Ovary (tissue), 9 donors: ENCODE measurements around the gene E2F4. TPM values are rescaled to one million over a fixed set of nuclear protein-coding genes. Genes with fewer than 3 reads are reported as not detected.

ENCODE experiments used
- DNase-seq, 5 donors: peaks; one replicate each; pipeline ENCODE4 v3.0.0-alpha.2; 2019 to 2020
- H3K27ac ChIP-seq, 2 donors: fragments of 200-600 bp; one replicate each; pipeline versions ENCODE4 v1.5.1 to v1.8.0; 2019 to 2022
- H3K27me3 ChIP-seq: fragments of 200-600 bp; one replicate; pipeline ENCODE4 v1.8.0; 2022
- H3K36me3 ChIP-seq: fragments of 200-600 bp; sonication (generic); one replicate; pipeline ENCODE4 v1.5.1; 2019
- H3K4me1 ChIP-seq: one replicate; pipeline ENCODE4 v1.8.1; 2013; ENCODE audit warnings: mild to moderate bottlenecking, moderate library complexity; ENCODE audit not compliant: insufficient read depth
- H3K4me3 ChIP-seq: fragments of 200-600 bp; sonication (generic); one replicate; pipeline ENCODE4 v1.5.1; 2017
- H3K9me3 ChIP-seq, 2 donors: fragments of 200-600 bp in 1 of 2; sonication (generic) in 1 of 2; one replicate each; pipeline versions ENCODE4 v1.5.1 to v1.8.1; 2013 to 2019; ENCODE audit warnings: mild to moderate bottlenecking in 1 of 2, moderate library complexity in 1 of 2
- EP300 ChIP-seq: sonication (generic); formaldehyde crosslinking; IDR thresholded peaks from one replicate; pipeline ENCODE4 v1.6.1; 2017; ENCODE audit warnings: antibody characterized with exemption
- POLR2A ChIP-seq: fragments of 450-650 bp; IDR thresholded peaks from one replicate; pipeline ENCODE4 v1.6.1; 2017; ENCODE audit warnings: antibody characterized with exemption, mild to moderate bottlenecking, moderate library complexity
- WGBS, 3 donors: extraction: QIAGEN DNeasy Blood & Tissue Kit in 1 of 3; methylation state at CpG; one replicate each; pipeline versions ENCODE4 v1.1.5 to v1.1.7; 2013 to 2017; 5-methylcytosine and 5-hydroxymethylcytosine counted together
- intact Hi-C, 4 donors: fragments of 100-400 bp; cut with DNase I; formaldehyde crosslinking; loops; one replicate each; pipeline versions ENCODE4 v1.11.0 to v1.15.1; 2022 to 2023
- polyA plus RNA-seq, 2 donors: library from polyadenylated mRNA; stranded (reverse); fragments of 200-250 nt in 1 of 2; fragments of 350-450 nt in 1 of 2; fragmentation: Illumina TruSeq in 1 of 2; extraction: RNeasy Lipid Tissue Mini Kit (QIAGEN cat#74804) in 1 of 2; gene quantifications; one replicate each; pipeline ENCODE4 v1.2.3, GENCODE V29; 2013 to 2014
- total RNA-seq, 7 donors: library from RNA; depleted of rRNA in 2 of 7; stranded (reverse); fragments of >200 nt in 2 of 7; fragmentation: NEBNext Ultra II Directional in 3 of 7; extraction: Animal tissue kit (Norgen Biotek cat#: 25700) in 3 of 7; gene quantifications; one replicate each; pipeline versions ENCODE4 v1.1.0 to v1.2.4, GENCODE V29; 2016 to 2023
- TF ChIP-seq, protein P1 (sequence below), 3 donors: fragments of 450-650 bp in 2 of 3; fragments of 200-600 bp in 1 of 3; IDR thresholded peaks; one replicate each; pipeline versions ENCODE4 v1.5.1 to v1.8.0; 2016 to 2022; ENCODE audit warnings: antibody characterized with exemption in 3 of 3, mild to moderate bottlenecking in 1 of 3
- donor health status: DM: no; HTN: no; CAD: no; lungs with moderate emphysema.
- donor health status: DM: no; HTN: no; CAD: no.
- donor health status: Bipolar disorder and iron deficiency.
- donor health status: DM: yes; HTN: yes; CAD: no.
- donor health status: DM: no; HTN: no; CAD: no.
- donor health status: DM: yes; HTN: yes; CAD: no.

E2F4 gene
- total and polyA plus RNA-seq, 9 donors: 17.6 to 75.7 (median 49.7) TPM

DNA sequence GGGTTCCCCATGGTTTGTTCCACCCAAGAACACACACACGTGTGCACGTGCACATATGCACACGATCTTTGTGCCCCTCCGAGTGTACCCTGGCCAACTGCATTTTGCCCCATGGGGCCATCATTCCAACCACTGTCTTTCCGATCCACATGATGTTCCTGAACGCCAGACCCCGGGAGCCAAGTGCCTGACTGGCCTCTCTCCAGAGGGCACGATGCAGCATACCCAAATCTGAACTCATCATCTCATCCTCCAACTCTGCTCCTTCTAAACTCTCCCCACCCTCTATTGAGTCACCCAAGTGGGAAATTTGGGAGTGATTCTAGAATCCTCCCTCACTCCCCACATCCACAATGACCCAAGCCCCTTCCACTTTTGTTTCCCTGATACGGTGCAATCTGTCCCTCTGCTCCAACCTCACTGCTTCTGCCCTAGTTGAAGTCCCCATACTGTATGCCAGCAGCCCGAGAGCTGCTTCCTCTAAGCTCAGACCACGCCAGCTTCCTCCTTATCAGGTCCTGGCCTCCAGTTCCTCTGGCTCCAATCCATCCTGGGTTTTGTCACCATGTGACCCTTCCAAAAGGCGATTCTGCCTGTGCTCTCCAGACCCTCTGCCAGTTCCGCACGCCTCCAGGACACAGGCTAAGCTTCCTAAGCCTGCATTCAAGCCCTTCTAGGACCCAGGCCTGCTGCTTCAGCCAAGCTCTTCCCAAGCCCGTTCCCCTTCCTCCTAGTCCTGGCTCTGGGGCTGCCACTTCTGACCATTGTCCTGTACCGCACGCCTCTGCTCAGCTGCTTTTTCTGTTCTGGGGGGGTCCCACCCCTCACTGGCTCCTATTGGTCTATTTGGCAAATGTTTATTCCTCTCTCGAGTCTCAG is 24.9 kb downstream of the E2F4 start:
- intact Hi-C loops: no loop called here
- 76 to 82% (median 81%) methylated on average over 18 of the region's 18 CpGs for WGBS, 3 donors
- Histone ChIP-seq H3K27me3 (no peaks in the 10 kb centered on the region), H3K36me3 (no peaks in the 10 kb centered on the region), H3K4me1 (no peaks in the 10 kb centered on the region), H3K9me3 (no peaks in the 10 kb centered on the region), H3K27ac (no peak overlapping the region), H3K4me3 (no peak overlapping the region)
- no peak for DNase-seq
- TF ChIP-seq POLR2A (no peak), EP300 (no peak)
- TF ChIP-seq, protein P1, sequence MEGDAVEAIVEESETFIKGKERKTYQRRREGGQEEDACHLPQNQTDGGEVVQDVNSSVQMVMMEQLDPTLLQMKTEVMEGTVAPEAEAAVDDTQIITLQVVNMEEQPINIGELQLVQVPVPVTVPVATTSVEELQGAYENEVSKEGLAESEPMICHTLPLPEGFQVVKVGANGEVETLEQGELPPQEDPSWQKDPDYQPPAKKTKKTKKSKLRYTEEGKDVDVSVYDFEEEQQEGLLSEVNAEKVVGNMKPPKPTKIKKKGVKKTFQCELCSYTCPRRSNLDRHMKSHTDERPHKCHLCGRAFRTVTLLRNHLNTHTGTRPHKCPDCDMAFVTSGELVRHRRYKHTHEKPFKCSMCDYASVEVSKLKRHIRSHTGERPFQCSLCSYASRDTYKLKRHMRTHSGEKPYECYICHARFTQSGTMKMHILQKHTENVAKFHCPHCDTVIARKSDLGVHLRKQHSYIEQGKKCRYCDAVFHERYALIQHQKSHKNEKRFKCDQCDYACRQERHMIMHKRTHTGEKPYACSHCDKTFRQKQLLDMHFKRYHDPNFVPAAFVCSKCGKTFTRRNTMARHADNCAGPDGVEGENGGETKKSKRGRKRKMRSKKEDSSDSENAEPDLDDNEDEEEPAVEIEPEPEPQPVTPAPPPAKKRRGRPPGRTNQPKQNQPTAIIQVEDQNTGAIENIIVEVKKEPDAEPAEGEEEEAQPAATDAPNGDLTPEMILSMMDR (IDR thresholded peaks at IDR 0.05): no peak

DNA sequence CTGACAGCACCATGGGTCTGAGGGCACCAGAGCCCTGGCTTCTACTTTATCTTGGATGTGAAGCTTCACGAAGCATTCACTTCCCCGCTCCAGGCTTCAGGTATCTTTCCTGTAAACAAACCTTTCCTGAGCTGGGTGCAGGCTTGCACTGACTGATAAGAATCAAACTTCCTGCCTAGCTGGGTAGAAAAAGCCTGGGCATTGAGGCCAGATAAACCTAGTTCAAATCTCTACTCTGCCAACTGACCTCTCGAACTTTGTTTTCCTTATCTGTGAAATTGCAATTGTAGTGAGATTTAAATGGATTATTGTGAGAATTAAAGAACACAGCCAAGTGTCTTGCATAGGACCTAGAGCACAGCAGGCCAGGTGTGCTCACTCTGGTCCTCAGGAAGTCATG is 32.0 kb downstream of the E2F4 start:
- H3K4me1 ChIP-seq: peaks cover 10% of the 10 kb centered on the region
- intact Hi-C loops: no loop called here
- TF ChIP-seq POLR2A (no peak), EP300 (no peak)
- TF ChIP-seq, protein P1 (IDR thresholded peaks at IDR 0.05): no peak
- 74 to 88% (median 83%) methylated on average over 3 of the region's 3 CpGs for WGBS, 3 donors
- no peak overlapping the region for H3K27ac ChIP-seq
- H3K9me3 ChIP-seq: no peaks in the 10 kb centered on the region
- no peaks in the 10 kb centered on the region for H3K27me3 ChIP-seq
- H3K4me3 ChIP-seq: no peak overlapping the region
- DNase-seq: no peak
- H3K36me3 ChIP-seq: no peaks in the 10 kb centered on the region

DNA sequence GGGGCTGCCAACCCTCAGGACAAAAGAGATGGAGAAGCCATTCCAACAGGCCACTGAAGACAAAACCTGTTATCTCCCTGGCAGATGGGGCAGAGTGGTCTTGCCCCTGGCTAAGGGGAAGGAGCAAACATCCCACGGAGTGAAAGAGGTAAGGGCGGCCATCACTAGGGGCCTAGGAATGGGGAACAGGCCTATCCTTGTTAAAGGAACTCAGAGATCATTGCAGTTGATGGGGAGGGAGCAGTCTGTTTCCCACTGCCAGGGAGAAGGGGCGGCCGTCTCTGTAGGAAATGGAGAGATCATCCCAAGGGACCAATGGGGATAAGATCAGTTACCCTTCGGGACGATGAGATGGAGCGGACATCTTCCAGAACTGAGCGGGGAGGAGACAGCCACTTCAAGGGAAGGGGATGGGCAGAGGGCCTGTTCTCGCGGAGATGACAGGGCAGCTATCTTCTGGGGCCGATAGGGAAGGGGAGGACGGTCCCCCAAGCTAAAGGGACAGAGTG is 34.4 kb downstream of the E2F4 start:
- no peak for DNase-seq
- Histone ChIP-seq H3K9me3 (no peaks in the 10 kb centered on the region), H3K27ac (peak overlapping the region; percentile 30 to 76), H3K36me3 (no peaks in the 10 kb centered on the region), H3K4me3 (peak overlapping the region; percentile 92), H3K27me3 (no peaks in the 10 kb centered on the region), H3K4me1 (peaks cover 10% of the 10 kb centered on the region)
- intact Hi-C loops: loop anchor here in 1 of 4 donors (5.0 kb wide), 1 partner anchor 436 kb away; the partner anchor contains the start of genes ACD and PARD6A
- TF ChIP-seq, protein P1 (IDR thresholded peaks at IDR 0.05): no peak
- TF ChIP-seq EP300 (no peak), POLR2A (no peak)
- 4 to 7% (median 6%) methylated on average over 12 of the region's 12 CpGs for WGBS, 3 donors

DNA sequence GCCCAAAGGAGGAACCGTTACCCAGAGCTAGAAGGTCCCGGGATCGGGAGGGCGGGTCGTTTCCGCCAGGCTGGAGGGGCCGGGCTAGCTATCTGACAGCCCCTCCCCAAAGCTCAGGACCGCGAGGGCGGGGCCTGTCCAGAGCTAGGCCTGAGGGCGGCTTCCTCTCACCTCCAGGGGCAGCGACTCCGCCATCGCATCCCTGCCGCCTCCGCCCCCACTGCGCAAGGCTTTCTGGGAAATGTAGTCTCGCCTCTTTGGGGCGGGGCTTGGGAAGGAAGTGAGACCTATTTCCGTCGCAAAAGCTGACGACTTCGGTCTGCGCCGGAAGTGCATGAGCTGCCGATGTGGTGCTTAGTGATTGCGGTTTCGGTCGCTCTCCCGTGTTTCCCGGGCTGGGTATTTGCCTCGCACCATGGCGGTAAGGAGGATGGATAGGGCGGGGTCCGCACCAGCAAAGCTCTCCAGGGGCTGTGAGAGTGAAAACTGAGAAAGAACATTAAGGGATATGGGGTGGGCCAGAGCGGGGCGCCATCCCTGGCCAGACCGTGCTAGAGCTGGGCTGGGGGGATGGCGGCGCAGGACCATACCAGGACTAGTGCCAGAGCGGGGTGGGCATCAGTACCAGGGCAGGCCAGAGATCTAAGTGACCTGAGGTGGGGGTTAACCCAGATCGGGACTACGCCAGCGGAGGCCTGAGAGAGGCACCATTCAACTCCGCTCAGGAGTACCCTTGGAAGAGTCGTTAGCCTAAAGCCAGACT is 35.0 kb downstream of the E2F4 start, which contains the start of gene TMEM208:
Gene TMEM208, plus strand, starts transcription at position 327 of the 763 bp plus-strand sequence. Its CDS starts 89 bp downstream, at position 416.
- DNase-seq: peak; percentile 96 to 98 (median 98)
- Histone ChIP-seq H3K27me3 (no peaks in the 10 kb centered on the region), H3K4me1 (peaks cover 10% of the 10 kb centered on the region), H3K9me3 (no peaks in the 10 kb centered on the region), H3K36me3 (no peaks in the 10 kb centered on the region), H3K4me3 (peak within 1 kb of the TSS; percentile 92), H3K27ac (peak within 1 kb of the TSS; percentile 30 to 76)
- intact Hi-C loops: loop anchor here in 1 of 4 donors (5.0 kb wide), 1 partner anchor 435 kb away; the partner anchor contains the start of genes ACD and PARD6A
- 0% methylated on average over 41 to 46 of the region's 46 CpGs for WGBS, 3 donors
- TF ChIP-seq POLR2A (peak; percentile 88), EP300 (peak; percentile 43)
- TF ChIP-seq, protein P1 (IDR thresholded peaks at IDR 0.05): peak in 1 of 3 donors; percentile 34
